Right atrium auricular region (tissue), 2 donors: ENCODE results near the gene KIF17. TPM values are rescaled to one million over a fixed set of nuclear protein-coding genes. Genes with fewer than 3 reads are reported as not detected.

Experiments
- DNase-seq: peaks from one replicate; pipeline ENCODE4 v3.0.0-alpha.2; 2019; ENCODE audit warnings: low spot score
- H3K27ac ChIP-seq, 2 donors: fragments of 200-600 bp; sonication (generic); 1 replicate in 1 of 2; 2 replicates in 1 of 2; pipeline ENCODE4 v1.5.1; 2016 to 2019
- H3K27me3 ChIP-seq, 2 donors: fragments of 200-600 bp; sonication (generic); one replicate each; pipeline versions ENCODE4 v1.5.1 to v1.6.0; 2017 to 2019
- H3K36me3 ChIP-seq: fragments of 200-600 bp; sonication (generic); one replicate; pipeline ENCODE4 v1.5.1; 2016
- H3K4me1 ChIP-seq, 2 donors: fragments of 200-600 bp; sonication (generic); one replicate each; pipeline versions ENCODE4 v1.5.1 to v1.6.0; 2017 to 2019
- H3K4me3 ChIP-seq, 2 donors: fragments of 200-600 bp; sonication (generic); 1 replicate in 1 of 2; 2 replicates in 1 of 2; pipeline ENCODE4 v1.5.1; 2017 to 2019; ENCODE audit warnings: mild to moderate bottlenecking in 1 of 2, moderate library complexity in 1 of 2
- H3K9me3 ChIP-seq, 2 donors: fragments of 200-600 bp; sonication (generic); one replicate each; pipeline ENCODE4 v1.5.1; 2019
- CTCF ChIP-seq, 2 donors: fragments of 200-600 bp; sonication (generic); IDR thresholded peaks; one replicate each; pipeline ENCODE4 v1.5.1; 2019; ENCODE audit warnings: antibody characterized with exemption in 2 of 2
- total RNA-seq, 2 donors: library from RNA; depleted of rRNA; stranded (reverse); fragments of >200 nt; gene quantifications; one replicate each; pipeline ENCODE4 v1.1.0, GENCODE V29; 2016

KIF17 gene
- total RNA-seq, 2 donors from 2014 or later = 2.6 to 6.0 TPM

DNA sequence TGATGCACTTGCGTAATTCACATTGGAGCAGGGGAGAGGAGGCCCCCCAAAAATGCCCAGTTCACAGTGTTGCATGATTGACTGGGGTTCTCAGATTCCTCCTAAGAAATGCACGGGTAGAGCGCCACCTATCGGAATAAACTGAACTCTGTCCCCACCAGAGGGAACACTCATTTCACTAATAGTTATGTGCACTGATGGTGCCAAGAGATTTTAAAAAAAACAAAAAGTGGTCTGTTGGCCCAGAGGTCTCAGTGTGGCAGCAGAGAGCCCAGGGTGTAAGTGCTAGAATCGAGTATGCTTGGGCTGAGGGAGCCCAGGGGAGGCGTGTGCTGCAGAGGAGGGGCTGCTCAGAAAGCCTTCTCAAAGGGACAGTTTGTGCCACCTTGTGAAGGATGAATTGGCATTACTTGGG lies 77.6 kb downstream of the KIF17 start:
- Histone ChIP-seq H3K27me3 (no peaks in the 10 kb centered on the region), H3K9me3 (no peaks in the 10 kb centered on the region), H3K27ac (no peak overlapping the region), H3K36me3 (peaks cover 68% of the 10 kb centered on the region), H3K4me1 (peaks cover 0 to 5% of the 10 kb centered on the region in 2 donors), H3K4me3 (no peak overlapping the region)
- no peak for DNase-seq
- peak; percentile 60 to 86 for TF ChIP-seq CTCF (IDR thresholded peaks at IDR 0.05)

GRCh38 chr1:20636785-20637347 lies 80.9 kb downstream of the KIF17 start:
- DNase-seq = no peak
- Histone ChIP-seq H3K36me3 (peaks cover 39% of the 10 kb centered on the region), H3K4me1 (peaks cover 0 to 17% of the 10 kb centered on the region in 2 donors), H3K27ac (no peak overlapping the region), H3K27me3 (no peaks in the 10 kb centered on the region), H3K9me3 (no peaks in the 10 kb centered on the region), H3K4me3 (no peak overlapping the region)
- no peak for TF ChIP-seq CTCF (IDR thresholded peaks at IDR 0.05)

GRCh38 chr1:20634594-20635084 lies 83.2 kb downstream of the KIF17 start:
- no peak for TF ChIP-seq CTCF (IDR thresholded peaks at IDR 0.05)
- Histone ChIP-seq H3K9me3 (no peaks in the 10 kb centered on the region), H3K27me3 (no peaks in the 10 kb centered on the region), H3K36me3 (peaks cover 24% of the 10 kb centered on the region), H3K4me1 (peaks cover 0 to 17% of the 10 kb centered on the region in 2 donors), H3K27ac (peak overlapping the region; percentile 93 to 99), H3K4me3 (peak overlapping the region; percentile 92 to 98)
- DNase-seq = no peak

GRCh38 chr1:20634065-20634593 lies 83.7 kb downstream of the KIF17 start:
- no peak for TF ChIP-seq CTCF (IDR thresholded peaks at IDR 0.05)
- Histone ChIP-seq H3K9me3 (no peaks in the 10 kb centered on the region), H3K4me1 (peaks cover 0 to 17% of the 10 kb centered on the region in 2 donors), H3K27ac (peak overlapping the region; percentile 93 to 99), H3K36me3 (peaks cover 19% of the 10 kb centered on the region), H3K4me3 (peak overlapping the region; percentile 92 to 98), H3K27me3 (no peaks in the 10 kb centered on the region)
- no peak for DNase-seq

DNA sequence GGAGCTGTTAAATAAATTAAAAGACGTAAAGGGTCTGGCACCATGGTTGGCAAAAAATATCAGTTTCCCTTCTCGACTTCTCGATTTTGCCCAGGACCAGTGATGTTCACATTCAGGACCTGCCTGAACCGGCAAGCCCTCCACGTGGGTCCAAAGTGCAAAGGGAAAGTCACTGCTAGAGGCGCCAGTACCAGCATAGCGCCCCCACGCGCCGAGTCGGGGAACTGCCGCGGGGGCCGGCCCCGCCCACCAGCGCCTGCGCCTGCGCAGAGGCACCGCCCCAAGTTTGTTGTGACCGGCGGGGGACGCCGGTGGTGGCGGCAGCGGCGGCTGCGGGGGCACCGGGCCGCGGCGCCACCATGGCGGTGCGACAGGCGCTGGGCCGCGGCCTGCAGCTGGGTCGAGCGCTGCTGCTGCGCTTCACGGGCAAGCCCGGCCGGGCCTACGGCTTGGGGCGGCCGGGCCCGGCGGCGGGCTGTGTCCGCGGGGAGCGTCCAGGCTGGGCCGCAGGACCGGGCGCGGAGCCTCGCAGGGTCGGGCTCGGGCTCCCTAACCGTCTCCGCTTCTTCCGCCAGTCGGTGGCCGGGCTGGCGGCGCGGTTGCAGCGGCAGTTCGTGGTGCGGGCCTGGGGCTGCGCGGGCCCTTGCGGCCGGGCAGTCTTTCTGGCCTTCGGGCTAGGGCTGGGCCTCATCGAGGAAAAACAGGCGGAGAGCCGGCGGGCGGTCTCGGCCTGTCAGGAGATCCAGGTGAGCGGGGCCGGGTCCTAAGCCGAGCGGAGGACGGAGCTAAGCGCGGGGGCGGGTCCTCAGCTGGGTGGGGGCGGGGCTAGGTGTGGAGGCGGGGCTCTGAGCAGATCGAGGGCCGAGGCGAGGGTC lies 84.4 kb downstream of the KIF17 start, which contains the start of gene PINK1:
TSS of gene PINK1 (plus strand) at position 269 of the 875 bp plus-strand sequence. CDS start at position 360, 91 bp downstream.
- H3K4me1 ChIP-seq = peaks cover 0 to 17% of the 10 kb centered on the region in 2 donors
- H3K27ac ChIP-seq = peak within 1 kb of the TSS; percentile 93 to 99
- peaks cover 12% of the 10 kb centered on the region for H3K36me3 ChIP-seq
- peak within 1 kb of the TSS; percentile 92 to 98 for H3K4me3 ChIP-seq
- H3K27me3 ChIP-seq = no peaks in the 10 kb centered on the region
- TF ChIP-seq CTCF (IDR thresholded peaks at IDR 0.05) = peak; percentile 97 to 99
- H3K9me3 ChIP-seq = no peaks in the 10 kb centered on the region
- DNase-seq = peak; percentile 92
